OCI-M1 (cell line): ENCODE measurements around the gene SPEM1.
A peak's percentile ranks its signal among the peaks of the same experiment; 100 is the strongest.

Source experiments
- DNase-seq: peaks from one replicate; lab custom pipeline; 2025; lab: John Stamatoyannopoulos, UW

Gene SPEM1

GRCh38 chr17:7419819-7420610 lies at the start of gene SPEM1:
TSS of gene SPEM1 (plus strand) at chr17:7420324. CDS start at chr17:7420385, 61 bp downstream.
- DNase-seq: no peak

- no peak for DNase-seq
Measured at GRCh38 chr17:7370853-7371252, 49.3 kb upstream of the SPEM1 start.

GRCh38 chr17:7374353-7374752 lies 45.8 kb upstream of the SPEM1 start:
- no peak for DNase-seq

GRCh38 chr17:7379134-7379533 lies 41.0 kb upstream of the SPEM1 start:
- DNase-seq: no peak

- no peak for DNase-seq
Measured at GRCh38 chr17:7380321-7380720, 39.8 kb upstream of the SPEM1 start.

GRCh38 chr17:7380855-7381683 lies 39.1 kb upstream of the SPEM1 start, which contains the start of gene TNK1:
TSS of gene TNK1 (plus strand) at chr17:7381089. CDS start at chr17:7382927, 1,838 bp downstream.
- DNase-seq: no peak

GRCh38 chr17:7382901-7383300 lies 37.2 kb upstream of the SPEM1 start:
- no peak for DNase-seq

- no peak for DNase-seq
Measured at GRCh38 chr17:7383371-7383741, 36.8 kb upstream of the SPEM1 start.

- DNase-seq: no peak
Measured at GRCh38 chr17:7383742-7384488, 36.2 kb upstream of the SPEM1 start.

GRCh38 chr17:7384489-7385081 lies 35.5 kb upstream of the SPEM1 start:
- no peak for DNase-seq

- DNase-seq: no peak
Measured at GRCh38 chr17:7388856-7389255, 31.3 kb upstream of the SPEM1 start.

GRCh38 chr17:7389924-7390910 lies 29.9 kb upstream of the SPEM1 start:
- DNase-seq: no peak

- DNase-seq: no peak
Measured at GRCh38 chr17:7391307-7391706, 28.8 kb upstream of the SPEM1 start.

GRCh38 chr17:7392696-7393612 lies 27.2 kb upstream of the SPEM1 start:
- no peak for DNase-seq

- DNase-seq: peak; percentile 61
Measured at GRCh38 chr17:7393613-7394451, 26.3 kb upstream of the SPEM1 start.

- DNase-seq: peak; percentile 90
Measured at GRCh38 chr17:7394452-7395191, 25.5 kb upstream of the SPEM1 start, which contains the start of gene PLSCR3. TSS of gene PLSCR3 (minus strand) at chr17:7394525. CDS start at chr17:7394110, 415 bp downstream.

- no peak for DNase-seq
Measured at GRCh38 chr17:7396147-7396546, 24.0 kb upstream of the SPEM1 start.

- no peak for DNase-seq
Measured at GRCh38 chr17:7398612-7399011, 21.5 kb upstream of the SPEM1 start.
